GM21423 (cell line): ENCODE measurements around the gene ALDH1A3.

Experiments
- ATAC-seq: cut with Tn5 transposase; IDR thresholded peaks from one replicate; pipeline ENCODE4 v1.9.1; 2021; ENCODE audit warnings: mild to moderate bottlenecking, moderate library complexity; ENCODE audit not compliant: unreplicated experiment

ALDH1A3 gene

DNA sequence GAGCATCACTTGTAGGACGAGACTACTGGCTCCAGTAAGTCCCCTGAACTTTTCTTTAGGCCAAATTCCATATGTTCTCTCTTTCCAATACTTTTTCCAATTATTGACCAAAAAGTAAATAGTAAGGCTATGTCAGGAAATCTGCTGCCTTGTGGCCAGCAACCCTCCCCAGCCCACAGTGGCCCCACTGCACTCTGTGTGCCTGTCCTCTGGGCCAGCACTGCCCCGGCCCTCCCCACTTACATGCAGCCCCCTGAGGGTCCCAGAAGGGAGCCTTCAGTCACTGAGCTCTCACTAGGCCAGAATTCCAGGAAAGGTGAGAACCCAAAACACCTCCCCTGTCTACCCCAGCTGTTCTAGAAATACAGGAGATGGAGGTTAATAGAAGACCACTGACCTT is 21.3 kb upstream of the ALDH1A3 start:
- ATAC-seq = no peak

GRCh38 chr15:100859970-100860828 is 19.4 kb upstream of the ALDH1A3 start:
- no peak for ATAC-seq

GRCh38 chr15:100860829-100861510 is 18.7 kb upstream of the ALDH1A3 start:
- no peak for ATAC-seq

DNA sequence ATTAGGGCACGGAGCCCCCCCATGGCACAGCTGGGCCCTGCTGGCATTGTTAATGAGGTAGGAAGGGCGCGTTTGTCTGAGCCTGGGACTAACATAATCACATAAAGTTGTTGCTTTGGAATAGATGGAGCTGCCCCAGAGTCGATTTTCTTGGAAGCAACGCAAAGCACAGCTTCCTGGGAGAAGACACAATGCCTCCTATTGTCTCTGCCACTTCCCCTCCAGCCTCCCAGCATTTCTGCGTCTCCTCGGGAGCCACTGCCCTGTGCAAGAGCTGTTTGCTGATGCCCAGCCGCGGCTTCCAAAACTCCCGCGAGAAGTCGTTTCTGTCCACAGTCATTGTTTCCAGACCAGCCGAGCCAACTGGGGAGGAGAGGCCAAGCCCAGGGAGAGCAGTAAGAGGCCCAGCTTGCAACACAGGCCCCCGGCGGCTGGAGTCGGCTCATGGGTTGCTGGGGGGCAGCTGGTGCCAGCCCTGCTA is 18.1 kb upstream of the ALDH1A3 start:
- no peak for ATAC-seq

GRCh38 chr15:100862162-100862561 is 17.5 kb upstream of the ALDH1A3 start:
- no peak for ATAC-seq

- no peak for ATAC-seq
Observed at GRCh38 chr15:100863075-100863795, 16.4 kb upstream of the ALDH1A3 start.

- no peak for ATAC-seq
Observed at GRCh38 chr15:100863796-100864267, 15.8 kb upstream of the ALDH1A3 start.

GRCh38 chr15:100866386-100867330 is 13.0 kb upstream of the ALDH1A3 start:
- ATAC-seq = no peak

DNA sequence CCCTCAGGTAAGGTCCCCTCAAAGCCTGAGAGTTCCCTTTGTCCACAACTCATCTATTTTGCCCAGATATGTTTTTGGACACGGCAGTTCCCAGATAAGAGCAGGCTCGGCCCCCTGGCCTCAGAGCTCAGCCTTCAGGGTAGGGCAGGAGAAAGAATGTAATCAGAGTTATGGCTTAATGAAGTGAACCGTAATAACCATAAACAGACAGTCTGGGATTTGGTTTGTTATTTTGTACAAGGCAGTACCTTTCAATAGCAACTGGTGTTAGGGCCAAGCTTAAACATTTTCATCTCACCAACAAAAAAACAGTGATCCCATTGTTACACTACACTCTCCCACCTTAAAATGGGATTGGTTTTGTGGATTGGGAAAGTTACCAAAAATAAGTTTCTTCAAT is 12.2 kb upstream of the ALDH1A3 start:
- ATAC-seq = no peak

- ATAC-seq = no peak
Observed at GRCh38 chr15:100869151-100869999, 10.3 kb upstream of the ALDH1A3 start.

GRCh38 chr15:100873029-100873677 is 6.5 kb upstream of the ALDH1A3 start:
- ATAC-seq = no peak

GRCh38 chr15:100875495-100875894 is 4.1 kb upstream of the ALDH1A3 start:
- ATAC-seq = no peak

DNA sequence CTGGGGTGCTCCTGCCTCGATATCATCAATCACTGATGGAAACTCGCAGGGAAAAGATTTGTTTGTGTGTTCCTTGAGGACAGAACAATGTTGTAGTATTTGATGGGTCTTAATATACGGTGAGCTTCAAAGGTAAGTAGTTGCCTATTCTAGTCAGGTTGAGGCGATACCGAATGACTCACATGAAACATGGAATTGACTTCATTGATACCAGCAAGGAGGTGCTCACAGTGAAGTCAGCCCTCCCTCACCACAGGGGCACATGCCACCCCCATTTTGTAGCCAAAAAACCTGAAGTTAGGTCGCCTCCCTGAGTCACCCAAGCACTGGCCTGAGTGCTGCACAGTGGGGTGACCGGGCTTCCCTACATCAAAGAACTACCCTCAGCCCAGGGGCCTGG is 3.7 kb upstream of the ALDH1A3 start:
- no peak for ATAC-seq

- no peak for ATAC-seq
Observed at GRCh38 chr15:100877551-100877950, 2.1 kb upstream of the ALDH1A3 start.

GRCh38 chr15:100878130-100878529 is 1.5 kb upstream of the ALDH1A3 start:
- ATAC-seq = no peak

GRCh38 chr15:100878648-100879047 is 983 bp upstream of the ALDH1A3 start:
- ATAC-seq = no peak

- ATAC-seq = no peak
Observed at GRCh38 chr15:100879061-100879463, 569 bp upstream of the ALDH1A3 start.

DNA sequence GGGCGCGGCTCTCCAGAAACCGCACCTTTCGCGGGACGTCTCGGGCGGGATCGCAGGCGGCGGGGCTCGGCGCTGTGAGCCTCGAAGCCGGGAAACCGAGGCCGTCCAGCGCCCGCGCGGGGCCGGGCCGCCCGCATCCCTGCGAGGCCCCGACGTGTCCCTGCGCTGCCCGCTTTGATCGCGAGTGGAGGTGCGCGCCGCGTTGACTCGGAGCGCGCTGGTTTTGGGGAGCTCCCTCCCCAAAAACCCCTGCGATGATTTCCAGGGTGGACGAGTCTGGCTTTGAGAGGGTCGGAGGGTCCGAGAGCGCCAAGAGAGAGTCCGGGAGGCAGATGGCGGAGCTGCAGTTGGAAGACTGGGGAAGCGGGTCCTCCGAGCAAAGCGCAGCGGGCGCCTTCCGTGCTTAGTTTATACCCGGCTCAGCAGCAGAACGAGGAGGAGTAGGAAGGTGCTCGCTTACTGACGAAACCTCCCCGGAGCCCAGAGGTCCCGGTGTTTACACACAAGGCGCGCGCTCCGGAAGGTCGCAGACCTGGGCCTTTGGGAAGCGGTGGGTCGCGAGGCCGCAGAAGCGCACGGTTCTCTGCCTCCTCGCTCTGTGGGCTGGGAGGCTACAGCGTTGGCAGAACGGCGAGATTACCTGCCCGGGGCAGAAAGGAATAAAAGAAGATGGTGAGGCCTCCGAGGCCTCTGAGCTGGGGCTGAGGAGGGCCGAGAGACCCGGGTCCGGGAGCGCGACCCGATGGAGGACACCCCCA is 687 bp downstream of the ALDH1A3 start:
- ATAC-seq = no peak
